MM.1S (cell line): Measurements from ENCODE around the gene MIPEP.

Experiments used
- EZH2 ChIP-seq: fragments of 300-600 bp; sonication (generic); optimal IDR thresholded peaks from 2 replicates; pipeline ENCODE3; 2017; ENCODE audit warnings: low read depth, mild to moderate bottlenecking, antibody characterized with exemption, low read length, mixed read lengths
- TF ChIP-seq, protein P1 (sequence below): fragments of 300-600 bp; sonication (generic); IDR thresholded peaks from 2 replicates; pipeline ENCODE4 v1.5.1; 2016; ENCODE audit warnings: antibody characterized with exemption, low read length, mixed read lengths

DNA sequence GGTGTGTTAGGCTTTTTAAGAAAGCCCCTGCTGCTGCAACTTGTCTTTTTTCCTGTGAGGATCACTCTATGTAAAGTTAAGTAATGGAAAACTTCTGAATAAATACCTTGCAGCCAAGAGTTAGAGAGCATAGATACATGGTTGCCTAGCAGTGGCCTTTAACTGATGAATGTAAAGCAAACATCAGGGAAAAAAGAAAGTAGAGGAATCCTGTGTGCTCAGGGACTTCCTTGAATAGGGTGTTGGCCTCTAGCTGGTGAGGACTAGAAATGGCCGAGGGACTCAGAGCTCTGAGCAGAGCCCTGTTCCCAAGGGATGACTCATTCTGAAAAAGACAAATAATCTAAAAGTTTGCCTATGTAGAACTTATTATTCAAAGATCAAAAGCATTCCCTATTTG lies 135.7 kb downstream of the MIPEP start:
- TF ChIP-seq, protein P1, sequence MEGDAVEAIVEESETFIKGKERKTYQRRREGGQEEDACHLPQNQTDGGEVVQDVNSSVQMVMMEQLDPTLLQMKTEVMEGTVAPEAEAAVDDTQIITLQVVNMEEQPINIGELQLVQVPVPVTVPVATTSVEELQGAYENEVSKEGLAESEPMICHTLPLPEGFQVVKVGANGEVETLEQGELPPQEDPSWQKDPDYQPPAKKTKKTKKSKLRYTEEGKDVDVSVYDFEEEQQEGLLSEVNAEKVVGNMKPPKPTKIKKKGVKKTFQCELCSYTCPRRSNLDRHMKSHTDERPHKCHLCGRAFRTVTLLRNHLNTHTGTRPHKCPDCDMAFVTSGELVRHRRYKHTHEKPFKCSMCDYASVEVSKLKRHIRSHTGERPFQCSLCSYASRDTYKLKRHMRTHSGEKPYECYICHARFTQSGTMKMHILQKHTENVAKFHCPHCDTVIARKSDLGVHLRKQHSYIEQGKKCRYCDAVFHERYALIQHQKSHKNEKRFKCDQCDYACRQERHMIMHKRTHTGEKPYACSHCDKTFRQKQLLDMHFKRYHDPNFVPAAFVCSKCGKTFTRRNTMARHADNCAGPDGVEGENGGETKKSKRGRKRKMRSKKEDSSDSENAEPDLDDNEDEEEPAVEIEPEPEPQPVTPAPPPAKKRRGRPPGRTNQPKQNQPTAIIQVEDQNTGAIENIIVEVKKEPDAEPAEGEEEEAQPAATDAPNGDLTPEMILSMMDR = no peak
- TF ChIP-seq EZH2 = no peak
